ENCODE data around the gene FRMD4B.

FRMD4B gene

GRCh38 chr3:69252141-69252540, 133.7 kb downstream of the FRMD4B start:
- Histone ChIP-seq H3K9me3 (ENCODE audit: control insufficient read depth, low read length) (no peaks in the 10 kb centered on the region), H3K36me3 (ENCODE audit: control insufficient read depth, insufficient read depth, low read length) (no peaks in the 10 kb centered on the region), H3K4me3 (ENCODE audit: low read depth, low read length) (no peak overlapping the region), H3K4me1 (no peaks in the 10 kb centered on the region), H3K79me2 (no peaks in the 10 kb centered on the region), H3K9ac (no peak overlapping the region), H2AFZ (no peak overlapping the region), H3K27ac (no peak overlapping the region), H3K27me3 (ENCODE audit: control insufficient read depth, insufficient read depth, low read length) (no peaks in the 10 kb centered on the region), H3K4me2 (ENCODE audit: low read length) (no peak overlapping the region)
- TF ChIP-seq, protein P1, sequence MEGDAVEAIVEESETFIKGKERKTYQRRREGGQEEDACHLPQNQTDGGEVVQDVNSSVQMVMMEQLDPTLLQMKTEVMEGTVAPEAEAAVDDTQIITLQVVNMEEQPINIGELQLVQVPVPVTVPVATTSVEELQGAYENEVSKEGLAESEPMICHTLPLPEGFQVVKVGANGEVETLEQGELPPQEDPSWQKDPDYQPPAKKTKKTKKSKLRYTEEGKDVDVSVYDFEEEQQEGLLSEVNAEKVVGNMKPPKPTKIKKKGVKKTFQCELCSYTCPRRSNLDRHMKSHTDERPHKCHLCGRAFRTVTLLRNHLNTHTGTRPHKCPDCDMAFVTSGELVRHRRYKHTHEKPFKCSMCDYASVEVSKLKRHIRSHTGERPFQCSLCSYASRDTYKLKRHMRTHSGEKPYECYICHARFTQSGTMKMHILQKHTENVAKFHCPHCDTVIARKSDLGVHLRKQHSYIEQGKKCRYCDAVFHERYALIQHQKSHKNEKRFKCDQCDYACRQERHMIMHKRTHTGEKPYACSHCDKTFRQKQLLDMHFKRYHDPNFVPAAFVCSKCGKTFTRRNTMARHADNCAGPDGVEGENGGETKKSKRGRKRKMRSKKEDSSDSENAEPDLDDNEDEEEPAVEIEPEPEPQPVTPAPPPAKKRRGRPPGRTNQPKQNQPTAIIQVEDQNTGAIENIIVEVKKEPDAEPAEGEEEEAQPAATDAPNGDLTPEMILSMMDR (IDR thresholded peaks at IDR 0.05), result no peak

DNA sequence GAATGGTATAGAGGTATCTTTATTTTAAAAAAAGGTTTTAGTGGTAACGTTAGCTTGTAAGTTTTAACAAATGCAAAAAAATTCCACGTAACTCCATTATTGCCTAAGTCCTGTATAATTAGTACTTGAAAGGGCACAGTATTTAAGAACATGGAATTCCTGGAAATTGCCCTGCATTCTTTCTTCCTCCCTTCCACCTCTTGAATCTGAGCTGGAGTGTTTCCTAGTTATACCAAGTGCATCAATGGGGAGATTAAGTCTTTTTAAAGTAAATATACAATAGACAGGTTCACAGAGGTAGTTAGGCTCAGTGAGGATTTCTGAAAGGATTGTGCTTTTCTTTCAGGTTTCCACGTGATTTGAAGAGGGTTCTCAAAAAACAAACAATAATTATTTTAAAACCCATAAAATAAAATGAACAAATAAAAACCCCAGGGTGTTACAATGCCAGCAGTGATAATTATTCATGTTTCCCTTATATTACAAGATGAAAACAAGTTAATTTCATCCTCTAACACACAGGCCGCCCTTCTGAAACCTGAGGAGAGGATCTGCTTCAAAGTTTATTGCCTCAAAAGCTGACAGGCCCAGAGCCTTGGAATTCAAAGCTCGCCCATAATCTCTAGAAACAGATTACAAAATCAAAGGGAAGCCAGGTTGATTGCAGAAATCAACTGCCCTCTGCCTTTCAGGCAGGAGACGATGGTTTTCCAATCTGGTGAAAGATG, 134.6 kb downstream of the FRMD4B start:
- Histone ChIP-seq H3K4me2 (ENCODE audit: low read length) (no peak overlapping the region), H3K27me3 (ENCODE audit: control insufficient read depth, insufficient read depth, low read length) (no peaks in the 10 kb centered on the region), H3K79me2 (no peaks in the 10 kb centered on the region), H3K36me3 (ENCODE audit: control insufficient read depth, insufficient read depth, low read length) (no peaks in the 10 kb centered on the region), H2AFZ (no peak overlapping the region), H3K27ac (no peak overlapping the region), H3K9ac (no peak overlapping the region), H3K4me3 (ENCODE audit: low read depth, low read length) (no peak overlapping the region), H3K9me3 (ENCODE audit: control insufficient read depth, low read length) (no peaks in the 10 kb centered on the region), H3K4me1 (no peaks in the 10 kb centered on the region)
- TF ChIP-seq, protein P1 (IDR thresholded peaks at IDR 0.05), result no peak

GRCh38 chr3:69250014-69250413, 135.9 kb downstream of the FRMD4B start:
- Histone ChIP-seq H2AFZ (no peak overlapping the region), H3K4me2 (ENCODE audit: low read length) (no peak overlapping the region), H3K4me3 (ENCODE audit: low read depth, low read length) (no peak overlapping the region), H3K4me1 (no peaks in the 10 kb centered on the region), H3K9ac (no peak overlapping the region), H3K36me3 (ENCODE audit: control insufficient read depth, insufficient read depth, low read length) (no peaks in the 10 kb centered on the region), H3K27ac (no peak overlapping the region), H3K79me2 (no peaks in the 10 kb centered on the region), H3K9me3 (ENCODE audit: control insufficient read depth, low read length) (no peaks in the 10 kb centered on the region), H3K27me3 (ENCODE audit: control insufficient read depth, insufficient read depth, low read length) (no peaks in the 10 kb centered on the region)
- TF ChIP-seq, protein P1 (IDR thresholded peaks at IDR 0.05), result no peak

- H3K9ac ChIP-seq, result no peak overlapping the region
- H3K9me3 ChIP-seq (ENCODE audit: control insufficient read depth, low read length), result no peaks in the 10 kb centered on the region
- H3K79me2 ChIP-seq, result no peaks in the 10 kb centered on the region
- TF ChIP-seq, protein P1 (IDR thresholded peaks at IDR 0.05), result no peak
- no peaks in the 10 kb centered on the region for H3K27me3 ChIP-seq (ENCODE audit: control insufficient read depth, insufficient read depth, low read length)
- H3K27ac ChIP-seq, result no peak overlapping the region
- H2AFZ ChIP-seq, result no peak overlapping the region
- no peaks in the 10 kb centered on the region for H3K36me3 ChIP-seq (ENCODE audit: control insufficient read depth, insufficient read depth, low read length)
- no peak overlapping the region for H3K4me3 ChIP-seq (ENCODE audit: low read depth, low read length)
- H3K4me1 ChIP-seq, result no peaks in the 10 kb centered on the region
- H3K4me2 ChIP-seq (ENCODE audit: low read length), result no peak overlapping the region
These were observed 136.9 kb downstream of the FRMD4B start for GRCh38 chr3:69249001-69249400.

DNA sequence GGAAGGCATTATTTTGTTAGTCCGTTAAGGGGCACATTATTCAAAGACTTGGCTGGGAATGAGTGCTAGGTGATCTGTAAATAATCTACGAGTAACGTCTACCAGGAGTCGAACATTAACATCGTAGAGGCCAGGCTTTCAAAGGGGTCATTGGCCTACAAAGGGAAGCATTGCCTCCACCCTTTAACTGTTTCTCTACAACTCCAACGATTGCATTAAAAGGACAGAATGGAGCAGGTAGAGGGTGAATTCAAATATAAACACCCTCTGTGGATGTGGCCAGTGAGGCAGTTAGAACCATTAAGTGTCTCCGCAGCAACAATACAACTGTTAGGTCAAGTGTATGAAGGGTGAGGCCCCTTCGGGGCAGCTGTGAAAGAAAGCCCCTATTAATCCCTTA, 137.5 kb downstream of the FRMD4B start:
- Histone ChIP-seq H3K9ac (no peak overlapping the region), H3K79me2 (no peaks in the 10 kb centered on the region)

More for the DNA sequence above, 137.5 kb downstream of the FRMD4B start:
- Histone ChIP-seq H3K4me2 (ENCODE audit: low read length) (no peak overlapping the region), H3K27me3 (ENCODE audit: control insufficient read depth, insufficient read depth, low read length) (no peaks in the 10 kb centered on the region), H3K27ac (no peak overlapping the region), H2AFZ (no peak overlapping the region), H3K36me3 (ENCODE audit: control insufficient read depth, insufficient read depth, low read length) (no peaks in the 10 kb centered on the region), H3K9me3 (ENCODE audit: control insufficient read depth, low read length) (no peaks in the 10 kb centered on the region), H3K4me1 (no peaks in the 10 kb centered on the region), H3K4me3 (ENCODE audit: low read depth, low read length) (no peak overlapping the region)
- TF ChIP-seq, protein P1 (IDR thresholded peaks at IDR 0.05), result no peak
